OCI-LY7 (cell line): ENCODE results near the gene MT2A.

Experiments
- EZH2phosphoT487 ChIP-seq: fragments of 200-600 bp; sonication (generic); IDR thresholded peaks from 2 replicates; pipeline ENCODE4 v1.6.1; 2018; ENCODE audit warnings: low read depth, borderline replicate concordance, mild to moderate bottlenecking, mixed run types, antibody characterized with exemption, low read length, moderate library complexity, mixed read lengths
- TF ChIP-seq, protein P1 (sequence below): fragments of 200-600 bp; sonication (generic); conservative IDR thresholded peaks from 2 replicates; pipeline ENCODE4 v1.5.1; 2014; ENCODE audit warnings: mild to moderate bottlenecking, antibody characterized with exemption, low read length, moderate library complexity, mixed read lengths

GRCh38 chr16:56607675-56608042, 725 bp upstream of the MT2A start:
- TF ChIP-seq, protein P1, sequence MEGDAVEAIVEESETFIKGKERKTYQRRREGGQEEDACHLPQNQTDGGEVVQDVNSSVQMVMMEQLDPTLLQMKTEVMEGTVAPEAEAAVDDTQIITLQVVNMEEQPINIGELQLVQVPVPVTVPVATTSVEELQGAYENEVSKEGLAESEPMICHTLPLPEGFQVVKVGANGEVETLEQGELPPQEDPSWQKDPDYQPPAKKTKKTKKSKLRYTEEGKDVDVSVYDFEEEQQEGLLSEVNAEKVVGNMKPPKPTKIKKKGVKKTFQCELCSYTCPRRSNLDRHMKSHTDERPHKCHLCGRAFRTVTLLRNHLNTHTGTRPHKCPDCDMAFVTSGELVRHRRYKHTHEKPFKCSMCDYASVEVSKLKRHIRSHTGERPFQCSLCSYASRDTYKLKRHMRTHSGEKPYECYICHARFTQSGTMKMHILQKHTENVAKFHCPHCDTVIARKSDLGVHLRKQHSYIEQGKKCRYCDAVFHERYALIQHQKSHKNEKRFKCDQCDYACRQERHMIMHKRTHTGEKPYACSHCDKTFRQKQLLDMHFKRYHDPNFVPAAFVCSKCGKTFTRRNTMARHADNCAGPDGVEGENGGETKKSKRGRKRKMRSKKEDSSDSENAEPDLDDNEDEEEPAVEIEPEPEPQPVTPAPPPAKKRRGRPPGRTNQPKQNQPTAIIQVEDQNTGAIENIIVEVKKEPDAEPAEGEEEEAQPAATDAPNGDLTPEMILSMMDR, result no peak
- no peak for TF ChIP-seq EZH2phosphoT487
